Body of pancreas (tissue), 4 donors: ENCODE results near the gene SFXN2. TPM values are rescaled to one million over a fixed set of nuclear protein-coding genes. Genes with fewer than 3 reads are reported as not detected.

Experiments used
- ATAC-seq: fragments of 150-250 bp; one replicate; pipeline ENCODE4 v1.9.1; 2016
- DNase-seq, 4 donors: peaks; one replicate each; pipeline ENCODE4 v3.0.0-alpha.2; 2019
- H3K27ac ChIP-seq, 4 donors: fragments of 200-600 bp; sonication (generic); 1 replicate in 3 of 4; 2 replicates in 1 of 4; pipeline versions ENCODE4 v1.5.1 to v1.6.1; 2016 to 2019; ENCODE audit warnings: mild to moderate bottlenecking in 1 of 4, mixed read lengths in 1 of 4, moderate library complexity in 1 of 4
- H3K27me3 ChIP-seq, 2 donors: fragments of 200-600 bp; sonication (generic); one replicate each; pipeline ENCODE4 v1.6.0; 2016; ENCODE audit warnings: mild to moderate bottlenecking in 1 of 2
- H3K36me3 ChIP-seq, 2 donors: fragments of 200-600 bp; sonication (generic); replicated peaks in 1 of 2; 2 replicates each; pipeline ENCODE4 v1.5.1; 2016; ENCODE audit warnings: low read depth in 2 of 2; ENCODE audit not compliant: insufficient read depth in 1 of 2
- H3K4me1 ChIP-seq: fragments of 200-600 bp; sonication (generic); one replicate; pipeline ENCODE4 v1.6.0; 2016
- H3K4me3 ChIP-seq, 2 donors: fragments of 200-600 bp; sonication (generic); 1 replicate in 1 of 2; 2 replicates in 1 of 2; pipeline ENCODE4 v1.5.1; 2016 to 2019
- H3K9me3 ChIP-seq, 3 donors: fragments of 200-600 bp; sonication (generic); 1 replicate in 2 of 3; 2 replicates in 1 of 3; pipeline ENCODE4 v1.5.1; 2016
- POLR2A ChIP-seq, 3 donors: fragments of 450-650 bp; IDR thresholded peaks; one replicate each; pipeline ENCODE4 v1.6.1; 2016; ENCODE audit warnings: antibody characterized with exemption in 3 of 3, mild to moderate bottlenecking in 2 of 3
- WGBS, 2 donors: methylation state at CpG; one replicate each; pipeline ENCODE4 v1.1.5; 2017; 5-methylcytosine and 5-hydroxymethylcytosine counted together
- intact Hi-C: fragments of 100-400 bp; cut with DNase I; formaldehyde crosslinking; loops from one replicate; pipeline ENCODE4 v1.15.1; 2023
- total RNA-seq, 2 donors: library from RNA; depleted of rRNA; stranded (reverse); fragments of >200 nt; gene quantifications; one replicate each; pipeline ENCODE4 v1.1.0, GENCODE V29; 2016
- TF ChIP-seq, protein P1 (sequence below), 7 experiments: fragments of 450-650 bp in 4 of 7; fragments of 200-600 bp in 3 of 7; sonication (generic) in 3 of 7; IDR thresholded peaks; one replicate each; pipeline ENCODE4 v1.5.1; 2016 to 2019; ENCODE audit warnings: antibody characterized with exemption in 7 of 7

SFXN2 gene
- total RNA-seq, 2 donors from 2014 or later = 2.1 to 7.3 TPM

GRCh38 chr10:102764470-102765161, 50.2 kb downstream of the SFXN2 start:
- Histone ChIP-seq H3K9me3 (no peaks in the 10 kb centered on the region), H3K4me3 (no peak overlapping the region), H3K27me3 (no peaks in the 10 kb centered on the region), H3K4me1 (peaks cover 24% of the 10 kb centered on the region), H3K27ac (no peak overlapping the region), H3K36me3 (no peaks in the 10 kb centered on the region)
- TF ChIP-seq, protein P1, sequence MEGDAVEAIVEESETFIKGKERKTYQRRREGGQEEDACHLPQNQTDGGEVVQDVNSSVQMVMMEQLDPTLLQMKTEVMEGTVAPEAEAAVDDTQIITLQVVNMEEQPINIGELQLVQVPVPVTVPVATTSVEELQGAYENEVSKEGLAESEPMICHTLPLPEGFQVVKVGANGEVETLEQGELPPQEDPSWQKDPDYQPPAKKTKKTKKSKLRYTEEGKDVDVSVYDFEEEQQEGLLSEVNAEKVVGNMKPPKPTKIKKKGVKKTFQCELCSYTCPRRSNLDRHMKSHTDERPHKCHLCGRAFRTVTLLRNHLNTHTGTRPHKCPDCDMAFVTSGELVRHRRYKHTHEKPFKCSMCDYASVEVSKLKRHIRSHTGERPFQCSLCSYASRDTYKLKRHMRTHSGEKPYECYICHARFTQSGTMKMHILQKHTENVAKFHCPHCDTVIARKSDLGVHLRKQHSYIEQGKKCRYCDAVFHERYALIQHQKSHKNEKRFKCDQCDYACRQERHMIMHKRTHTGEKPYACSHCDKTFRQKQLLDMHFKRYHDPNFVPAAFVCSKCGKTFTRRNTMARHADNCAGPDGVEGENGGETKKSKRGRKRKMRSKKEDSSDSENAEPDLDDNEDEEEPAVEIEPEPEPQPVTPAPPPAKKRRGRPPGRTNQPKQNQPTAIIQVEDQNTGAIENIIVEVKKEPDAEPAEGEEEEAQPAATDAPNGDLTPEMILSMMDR (IDR thresholded peaks at IDR 0.05) = no peak
- TF ChIP-seq POLR2A (IDR thresholded peaks at IDR 0.05) = no peak
- peak; percentile 15 for ATAC-seq
- no peak for DNase-seq
- 69 to 71% methylated on average over 5 to 6 of the region's 6 CpGs for WGBS, 2 donors
- intact Hi-C loops = no loop called here

GRCh38 chr10:102765336-102765735, 50.9 kb downstream of the SFXN2 start:
- peaks cover 31% of the 10 kb centered on the region for H3K4me1 ChIP-seq
- no peak for ATAC-seq

GRCh38 chr10:102767428-102768160, 53.2 kb downstream of the SFXN2 start:
- ATAC-seq = no peak
- H3K4me1 ChIP-seq = peaks cover 41% of the 10 kb centered on the region
- intact Hi-C loops = no loop called here

More at GRCh38 chr10:102765336-102765735, 50.9 kb downstream of the SFXN2 start:
- H3K36me3 ChIP-seq = no peaks in the 10 kb centered on the region
- DNase-seq = no peak
- TF ChIP-seq POLR2A (IDR thresholded peaks at IDR 0.05) = no peak
- TF ChIP-seq, protein P1 (IDR thresholded peaks at IDR 0.05) = no peak
- 73 to 84% methylated on average over 7 of the region's 7 CpGs for whole genome bisulfite sequencing, 2 donors
- intact Hi-C loops = no loop called here
- H3K9me3 ChIP-seq = no peaks in the 10 kb centered on the region
- H3K27me3 ChIP-seq = no peaks in the 10 kb centered on the region
- H3K4me3 ChIP-seq = no peak overlapping the region
- no peak overlapping the region for H3K27ac ChIP-seq

DNA sequence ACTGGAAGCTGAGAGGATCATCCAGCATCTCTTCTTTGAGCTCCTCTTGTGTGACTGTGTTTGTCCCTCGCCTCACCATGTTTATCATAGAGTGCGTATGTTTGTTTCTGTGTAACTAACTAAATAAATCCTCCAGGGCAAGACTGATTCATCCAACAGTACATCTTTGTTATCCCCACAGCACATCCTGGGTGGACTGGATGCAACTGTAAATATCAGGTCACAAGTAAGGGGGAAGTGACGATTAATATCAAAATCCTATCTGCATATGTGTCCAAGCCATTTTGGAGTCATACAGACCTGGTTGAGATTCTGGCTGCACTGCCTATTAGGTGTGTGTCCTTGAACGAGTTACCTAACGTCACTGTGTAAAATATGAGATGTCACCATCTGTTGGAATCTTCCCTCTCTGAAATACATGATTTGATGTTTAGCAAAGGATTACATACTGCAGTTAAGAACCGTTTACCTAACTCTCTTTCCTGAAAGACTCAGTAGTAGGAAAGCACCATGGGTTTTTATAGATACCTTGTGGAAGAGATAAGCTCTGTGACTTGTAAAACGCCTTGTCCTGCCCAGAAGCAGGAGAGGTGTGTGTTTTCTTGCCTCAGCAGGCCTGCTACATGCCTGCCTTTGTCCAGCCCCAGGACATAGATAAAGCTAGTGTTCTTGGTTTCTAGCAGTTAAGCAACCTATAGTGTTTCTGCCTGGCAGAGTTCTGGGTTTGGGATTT, 55.1 kb downstream of the SFXN2 start:
- no peaks in the 10 kb centered on the region for H3K9me3 ChIP-seq
- ATAC-seq = peak; percentile 23
- WGBS, 2 donors = 37 to 40% methylated on average over 7 of the region's 7 CpGs
- H3K4me1 ChIP-seq = peaks cover 45% of the 10 kb centered on the region
- TF ChIP-seq, protein P1 (IDR thresholded peaks at IDR 0.05) = no peak
- TF ChIP-seq POLR2A (IDR thresholded peaks at IDR 0.05) = no peak
- no peaks in the 10 kb centered on the region for H3K36me3 ChIP-seq
- H3K4me3 ChIP-seq = no peak overlapping the region
- DNase-seq = no peak
- H3K27ac ChIP-seq = peak overlapping the region; percentile 31 to 55 (median 37)
- no peaks in the 10 kb centered on the region for H3K27me3 ChIP-seq
- intact Hi-C loops = no loop called here

More at GRCh38 chr10:102767428-102768160, 53.2 kb downstream of the SFXN2 start:
- H3K27ac ChIP-seq = no peak overlapping the region
- TF ChIP-seq POLR2A (IDR thresholded peaks at IDR 0.05) = no peak
- TF ChIP-seq, protein P1 (IDR thresholded peaks at IDR 0.05) = no peak
- H3K27me3 ChIP-seq = no peaks in the 10 kb centered on the region
- no peak overlapping the region for H3K4me3 ChIP-seq
- WGBS, 2 donors = 87 to 90% methylated on average over 9 of the region's 9 CpGs
- no peaks in the 10 kb centered on the region for H3K36me3 ChIP-seq
- H3K9me3 ChIP-seq = no peaks in the 10 kb centered on the region
- DNase-seq = no peak
